PC-3 (cell line): ENCODE results near the gene CD8B2. TPM values are rescaled to one million over a fixed set of nuclear protein-coding genes. Genes with fewer than 3 reads are reported as not detected.

ENCODE experiments used
- ATAC-seq: fragments of 200-7000 bp; cut with Tn5 transposase; 2 replicates; pipeline ENCODE4 v1.9.1; 2020; ENCODE audit warnings: mild to moderate bottlenecking, moderate library complexity
- BruUV-seq: library from RNA; stranded (reverse); fragments of 400-500 nt; replicated peaks from 2 replicates; lab custom pipeline; 2021; lab: Mats Ljungman, UMichigan
- CTCF ChIA-PET: fragments of 300-600 bp; sonication (Branson Sonifier 250); formaldehyde crosslinking; loops from one replicate; lab custom pipeline; 2022; ENCODE audit warnings: antibody characterized with exemption; lab: Charles Lee
- POLR2A ChIA-PET: fragments of 300-600 bp; sonication (Branson Sonifier 250); formaldehyde crosslinking; loops from one replicate; lab custom pipeline; 2022; ENCODE audit warnings: antibody characterized with exemption; ENCODE audit not compliant: unreplicated experiment; lab: Charles Lee
- DNase-seq: peaks from one replicate; pipeline ENCODE4 v3.0.0-alpha.2; 2015
- H2AFZ ChIP-seq: fragments of 300-600 bp; sonication (generic); 2 replicates; pipeline ENCODE4 v1.6.0; 2016; ENCODE audit warnings: antibody characterized with exemption, low read length
- H3F3A ChIP-seq: fragments of 300-600 bp; sonication (generic); one replicate; pipeline ENCODE4 v1.6.0; 2017; ENCODE audit warnings: antibody characterized with exemption, low read length, control low read depth, mild to moderate bottlenecking; ENCODE audit not compliant: unreplicated experiment
- H3K27ac ChIP-seq: fragments of 300-600 bp; sonication (generic); 2 replicates; pipeline ENCODE4 v1.5.1; 2016; ENCODE audit warnings: mild to moderate bottlenecking, low read length
- H3K27me3 ChIP-seq: fragments of 300-600 bp; sonication (generic); 2 replicates; pipeline ENCODE4 v1.6.1; 2016; ENCODE audit warnings: low read length, mixed read lengths
- H3K36me3 ChIP-seq: fragments of 300-600 bp; sonication (generic); 2 replicates; pipeline ENCODE4 v1.6.1; 2016; ENCODE audit warnings: low read depth, mixed run types, low read length, mixed read lengths
- H3K4me1 ChIP-seq: fragments of 300-600 bp; sonication (generic); 2 replicates; pipeline ENCODE4 v1.5.1; 2016; ENCODE audit warnings: low read length; ENCODE audit not compliant: insufficient read depth
- H3K4me2 ChIP-seq: fragments of 300-600 bp; sonication (generic); 2 replicates; pipeline ENCODE4 v1.6.0; 2016; ENCODE audit warnings: low read length
- H3K4me3 ChIP-seq: fragments of 300-600 bp; sonication (generic); 2 replicates; pipeline ENCODE4 v1.5.1; 2016; ENCODE audit warnings: mild to moderate bottlenecking, low read length, mixed read lengths
- H3K79me2 ChIP-seq: fragments of 300-600 bp; sonication (generic); 2 replicates; pipeline ENCODE4 v1.6.1; 2017; ENCODE audit warnings: low read length, mixed read lengths
- H3K9ac ChIP-seq: fragments of 300-600 bp; sonication (generic); 2 replicates; pipeline ENCODE4 v1.6.0; 2016; ENCODE audit warnings: mild to moderate bottlenecking, low read length
- H3K9me2 ChIP-seq: fragments of 300-600 bp; sonication (generic); replicated peaks from 2 replicates; pipeline ENCODE4 v1.6.1; 2016; ENCODE audit warnings: mixed run types, low read length, mixed read lengths
- H3K9me3 ChIP-seq: fragments of 300-600 bp; sonication (generic); 2 replicates; pipeline ENCODE4 v1.6.1; 2016; ENCODE audit warnings: low read length, mixed read lengths
- H4K20me1 ChIP-seq: fragments of 300-600 bp; sonication (generic); 2 replicates; pipeline ENCODE4 v1.6.1; 2016; ENCODE audit warnings: low read length, mixed read lengths
- CTCF ChIP-seq: fragments of 300-600 bp; sonication (generic); conservative IDR thresholded peaks from 2 replicates; pipeline ENCODE4 v1.5.1; 2017; ENCODE audit warnings: antibody characterized with exemption, low read depth, mild to moderate bottlenecking, low read length
- EZH2 ChIP-seq: fragments of 300-600 bp; sonication (generic); IDR thresholded peaks from one replicate; pipeline ENCODE4 v1.6.1; 2017; ENCODE audit warnings: antibody characterized with exemption, mild to moderate bottlenecking, low read length; ENCODE audit not compliant: unreplicated experiment
- EZH2phosphoT487 ChIP-seq: fragments of 300-600 bp; sonication (generic); IDR thresholded peaks from 2 replicates; pipeline ENCODE4 v1.6.1; 2018; ENCODE audit warnings: mild to moderate bottlenecking, antibody characterized with exemption, low read length, borderline replicate concordance
- intact Hi-C: fragments of 100-400 bp; cut with micrococcal nuclease; formaldehyde crosslinking; loops from 2 replicates; pipeline ENCODE4 v1.9.0; 2023
- total RNA-seq: library from RNA; depleted of rRNA; stranded (reverse); fragments of >200 nt; gene quantifications from 2 replicates; pipeline ENCODE4 v1.2.3, GENCODE V29; 2014

The CD8B2 gene
- total RNA-seq, 1 experiment from 2014 or later, result not detected

GRCh38 chr2:106561803-106562202 lies 74.6 kb downstream of the CD8B2 start:
- POLR2A ChIA-PET, result no interaction called here
- intact Hi-C loops, result no loop called here

GRCh38 chr2:106562268-106563186 lies 75.4 kb downstream of the CD8B2 start:
- intact Hi-C loops, result no loop called here
- Histone ChIP-seq H3K4me3 (no peak overlapping the region), H3K9me3 (no peaks in the 10 kb centered on the region), H3K4me1 (no peaks in the 10 kb centered on the region), H3K27ac (no peak overlapping the region), H3K27me3 (peaks cover 70% of the 10 kb centered on the region), H3K9me2 (no peaks in the 10 kb centered on the region), H4K20me1 (no peaks in the 10 kb centered on the region), H3K9ac (no peak overlapping the region), H3F3A (no peaks in the 10 kb centered on the region), H3K36me3 (no peaks in the 10 kb centered on the region), H3K79me2 (no peaks in the 10 kb centered on the region), H3K4me2 (no peak overlapping the region), H2AFZ (no peak overlapping the region)
- no TSS peak for BruUV-seq
- DNase-seq, result no peak
- CTCF ChIA-PET, result interaction anchor here (0.6 kb wide), 2 partner anchors 20 to 303 kb away, joined by 3 to 17 read pairs; no protein-coding TSS in a partner anchor
- ATAC-seq, result no peak; the same call in 1 of the 2 replicates
- POLR2A ChIA-PET, result no interaction called here
- no peak for TF ChIP-seq EZH2phosphoT487
- TF ChIP-seq CTCF, result no peak
- no peak for TF ChIP-seq EZH2

More at GRCh38 chr2:106561803-106562202, 74.6 kb downstream of the CD8B2 start:
- CTCF ChIA-PET, result interaction anchor here (0.6 kb wide), 1 partner anchor 302 kb away, joined by 3 read pairs; no protein-coding TSS in a partner anchor
- DNase-seq (no peak), ATAC-seq (no peak)
- no peak overlapping the region for H2AFZ ChIP-seq
- TF ChIP-seq CTCF (no peak), EZH2 (no peak), EZH2phosphoT487 (no peak)
- no peaks in the 10 kb centered on the region for H3K9me2 ChIP-seq
- no peaks in the 10 kb centered on the region for H3K36me3 ChIP-seq
- H3F3A ChIP-seq, result no peaks in the 10 kb centered on the region
- H3K4me2 ChIP-seq, result no peak overlapping the region
- H3K9me3 ChIP-seq, result no peaks in the 10 kb centered on the region
- peaks cover 72% of the 10 kb centered on the region for H3K27me3 ChIP-seq
- no peak overlapping the region for H3K27ac ChIP-seq
- no peak overlapping the region for H3K9ac ChIP-seq
- H4K20me1 ChIP-seq, result no peaks in the 10 kb centered on the region
- H3K4me3 ChIP-seq, result no peak overlapping the region
- no peaks in the 10 kb centered on the region for H3K79me2 ChIP-seq
- H3K4me1 ChIP-seq, result no peaks in the 10 kb centered on the region
- no TSS peak for BruUV-seq

GRCh38 chr2:106563195-106563594 lies 76.0 kb downstream of the CD8B2 start:
- Histone ChIP-seq H3K4me2 (no peak overlapping the region), H3K36me3 (no peaks in the 10 kb centered on the region), H3F3A (no peaks in the 10 kb centered on the region), H3K27me3 (peaks cover 70% of the 10 kb centered on the region), H2AFZ (no peak overlapping the region), H3K27ac (no peak overlapping the region), H3K4me1 (no peaks in the 10 kb centered on the region), H3K4me3 (no peak overlapping the region), H3K9ac (no peak overlapping the region), H3K9me2 (no peaks in the 10 kb centered on the region), H4K20me1 (no peaks in the 10 kb centered on the region), H3K79me2 (no peaks in the 10 kb centered on the region), H3K9me3 (no peaks in the 10 kb centered on the region)
- intact Hi-C loops, result no loop called here
- POLR2A ChIA-PET, result no interaction called here
- ATAC-seq (no peak), DNase-seq (no peak)
- BruUV-seq, result no TSS peak
- TF ChIP-seq CTCF (peak; percentile 29; the same call in 1 of the 2 replicates), EZH2phosphoT487 (no peak)
- CTCF ChIA-PET, result no interaction called here
